Stomach smooth muscle (tissue), 2 donors: ENCODE measurements around the gene ARL4A.
"Not testable (repeated sequence)": the region's sequence is repeated elsewhere in the genome, so short reads cannot be mapped to it uniquely, and the experiment has no call there.

Source experiments
- H3K27ac ChIP-seq: one replicate; pipeline ENCODE4 v1.7.0; 2013; ENCODE audit warnings: mild to moderate bottlenecking, low read length, inconsistent platforms
- H3K27me3 ChIP-seq, 2 donors: one replicate each; pipeline ENCODE4 v1.7.0; 2013; ENCODE audit warnings: low read length in 2 of 2; ENCODE audit not compliant: insufficient read depth in 2 of 2, control insufficient read depth in 1 of 2
- H3K36me3 ChIP-seq, 2 donors: one replicate each; pipeline ENCODE4 v1.7.0; 2013; ENCODE audit warnings: low read length in 2 of 2; ENCODE audit not compliant: control insufficient read depth in 2 of 2, insufficient read depth in 2 of 2
- H3K4me1 ChIP-seq: one replicate; pipeline ENCODE4 v1.7.0; 2013; ENCODE audit warnings: low read length; ENCODE audit not compliant: control insufficient read depth, insufficient read depth
- H3K4me3 ChIP-seq, 2 donors: one replicate each; pipeline ENCODE4 v1.7.0; 2013; ENCODE audit warnings: low read length in 2 of 2
- H3K9ac ChIP-seq, 2 donors: one replicate each; pipeline ENCODE4 v1.7.0; 2013; ENCODE audit warnings: low read length in 2 of 2, mild to moderate bottlenecking in 1 of 2
- H3K9me3 ChIP-seq, 2 donors: one replicate each; pipeline ENCODE4 v1.7.0; 2013; ENCODE audit warnings: low read length in 2 of 2; ENCODE audit not compliant: control insufficient read depth in 2 of 2
- donor health status: healthy.
- donor health status: Pancreatic carcinoma.

Gene ARL4A

DNA sequence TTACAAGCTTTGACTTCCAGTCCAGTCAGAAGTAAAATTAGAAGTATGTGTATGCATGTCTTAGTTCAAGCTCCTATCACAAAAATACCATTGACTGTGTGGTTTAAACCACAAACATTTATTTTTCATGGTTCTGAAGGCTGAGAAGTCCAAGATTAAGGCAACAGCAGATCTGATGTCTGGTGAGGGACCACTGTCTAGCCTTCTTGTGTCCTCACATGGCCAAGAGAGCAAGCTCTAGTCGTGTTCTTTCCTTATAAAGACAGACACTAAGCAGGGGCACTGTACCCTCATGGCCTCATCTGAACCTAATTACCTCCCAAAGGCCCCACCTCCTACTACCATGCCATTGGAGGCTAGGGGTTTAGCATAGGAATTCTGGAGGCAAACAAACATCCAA is 41.3 kb upstream of the ARL4A start:
- H3K4me3 ChIP-seq = no peak overlapping the region

DNA sequence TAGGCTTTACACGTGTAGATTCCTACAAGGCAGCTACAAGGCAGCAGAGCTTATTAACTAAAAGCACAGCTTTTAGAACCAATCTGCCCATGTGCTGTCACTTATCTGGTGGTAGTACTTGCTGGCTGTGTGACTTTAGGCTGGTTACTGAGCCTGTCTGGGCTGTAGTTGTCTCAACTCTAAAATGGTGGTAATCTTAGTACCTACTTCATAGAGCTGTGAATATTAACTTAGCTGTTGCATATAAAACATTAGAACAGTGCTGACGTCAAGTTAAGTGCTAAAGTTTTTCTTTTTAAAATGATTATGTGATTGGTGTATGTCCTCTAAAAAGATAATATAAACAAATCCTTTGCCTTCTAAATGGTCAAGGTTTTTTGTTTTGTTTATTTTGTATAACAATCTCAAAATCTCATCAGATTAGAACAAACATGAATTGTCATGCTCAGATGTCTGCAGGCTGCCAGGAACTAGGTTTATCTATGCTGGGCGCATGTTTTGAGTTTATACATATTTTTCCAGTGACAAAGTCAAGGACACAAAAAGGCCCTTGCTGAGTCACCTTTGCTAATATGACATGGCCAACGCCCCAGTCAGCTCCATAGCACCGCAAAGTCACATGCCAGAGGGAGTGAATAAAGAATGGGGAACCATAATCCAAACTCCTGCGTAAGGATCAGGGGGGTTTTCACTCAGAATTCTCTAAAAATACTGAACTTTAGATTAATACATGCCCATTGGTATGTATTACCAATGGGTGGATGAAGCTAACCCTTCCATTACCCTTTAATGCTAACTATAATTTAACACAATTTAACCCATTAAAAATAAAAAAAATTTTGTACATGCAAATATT is 39.8 kb upstream of the ARL4A start:
- no peaks in the 10 kb centered on the region for H3K36me3 ChIP-seq
- no peak overlapping the region for H3K9ac ChIP-seq
- no peak overlapping the region for H3K27ac ChIP-seq
- no peak overlapping the region for H3K4me3 ChIP-seq
- H3K9me3 ChIP-seq = no peaks in the 10 kb centered on the region
- H3K4me1 ChIP-seq = no peaks in the 10 kb centered on the region
- no peaks in the 10 kb centered on the region for H3K27me3 ChIP-seq

More for the DNA sequence above, 41.3 kb upstream of the ARL4A start:
- no peaks in the 10 kb centered on the region for H3K27me3 ChIP-seq
- H3K9me3 ChIP-seq = no peaks in the 10 kb centered on the region
- no peaks in the 10 kb centered on the region for H3K36me3 ChIP-seq
- no peak overlapping the region for H3K9ac ChIP-seq
- no peak overlapping the region for H3K27ac ChIP-seq
- H3K4me1 ChIP-seq = no peaks in the 10 kb centered on the region

DNA sequence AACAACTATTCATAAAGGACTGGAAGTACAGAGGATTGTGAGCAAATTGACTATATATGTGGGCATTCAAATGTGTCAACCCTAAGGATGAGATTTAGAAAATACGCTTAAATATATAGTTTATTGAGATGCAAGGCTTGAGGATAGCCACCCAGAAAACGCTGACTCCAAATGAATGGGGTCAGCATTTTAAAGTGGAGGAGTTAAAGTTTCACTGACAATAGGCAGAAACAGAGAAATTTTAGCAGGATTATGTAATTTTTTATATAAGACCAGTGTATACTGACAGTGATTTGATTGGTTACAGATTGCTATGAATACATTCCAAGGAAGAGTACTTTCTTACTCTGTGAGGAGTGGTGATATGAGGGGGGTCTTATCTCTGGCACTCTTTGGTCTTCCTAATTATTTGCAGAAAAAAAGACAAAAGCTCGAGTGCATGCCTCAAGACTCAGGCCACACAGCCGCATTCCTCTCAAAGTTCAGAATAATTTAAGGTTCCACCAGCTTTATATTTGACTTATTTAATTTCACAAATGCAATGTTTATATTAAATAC is 38.6 kb upstream of the ARL4A start:
- Histone ChIP-seq H3K27me3 (no peaks in the 10 kb centered on the region), H3K9me3 (no peaks in the 10 kb centered on the region), H3K9ac (no peak overlapping the region), H3K36me3 (no peaks in the 10 kb centered on the region), H3K4me3 (no peak overlapping the region), H3K27ac (no peak overlapping the region), H3K4me1 (no peaks in the 10 kb centered on the region)

DNA sequence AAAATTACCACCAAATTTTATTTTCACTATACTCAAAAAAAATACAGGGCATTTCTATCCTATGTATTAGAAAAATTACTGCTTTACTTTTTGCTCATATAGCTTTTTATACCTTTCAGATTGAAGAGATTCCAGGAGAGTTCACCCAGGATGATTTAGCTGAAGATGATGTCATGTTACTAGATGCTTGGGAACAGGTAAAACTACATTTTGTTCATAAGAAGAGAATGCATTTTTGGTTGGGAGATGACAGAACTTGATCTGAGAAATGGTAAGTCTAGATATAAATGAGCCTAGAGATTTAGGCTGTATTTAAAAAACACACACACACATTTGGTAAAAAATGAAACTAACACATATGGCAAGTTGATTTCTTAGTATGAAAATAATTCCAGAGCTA is 38.1 kb upstream of the ARL4A start:
- no peaks in the 10 kb centered on the region for H3K27me3 ChIP-seq
- H3K4me3 ChIP-seq = no peak overlapping the region
- no peaks in the 10 kb centered on the region for H3K9me3 ChIP-seq
- H3K27ac ChIP-seq = no peak overlapping the region
- no peaks in the 10 kb centered on the region for H3K4me1 ChIP-seq
- no peaks in the 10 kb centered on the region for H3K36me3 ChIP-seq
- H3K9ac ChIP-seq = no peak overlapping the region

DNA sequence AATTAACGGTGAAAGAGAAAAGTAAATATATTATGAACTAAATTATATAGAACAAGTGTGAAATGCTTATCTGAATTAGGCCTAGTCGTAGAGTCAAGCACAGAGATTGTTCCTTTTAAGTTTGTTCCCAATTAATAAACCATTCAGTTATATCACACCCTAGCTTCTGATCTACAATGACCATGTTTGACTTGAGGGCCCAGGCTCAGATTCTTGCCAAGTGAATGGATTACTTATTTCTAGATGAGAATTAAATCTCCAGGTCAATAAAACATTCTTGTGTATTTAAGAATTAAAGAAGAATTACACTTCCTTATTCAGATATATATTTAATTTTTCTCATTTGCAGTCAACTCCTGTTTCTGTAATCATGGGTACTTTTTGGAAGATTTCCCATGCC is 37.4 kb upstream of the ARL4A start:
- H3K4me1 ChIP-seq = no peaks in the 10 kb centered on the region
- no peaks in the 10 kb centered on the region for H3K9me3 ChIP-seq
- H3K9ac ChIP-seq = no peak overlapping the region
- H3K27ac ChIP-seq = no peak overlapping the region
- H3K36me3 ChIP-seq = no peaks in the 10 kb centered on the region
- H3K27me3 ChIP-seq = no peaks in the 10 kb centered on the region
- no peak overlapping the region for H3K4me3 ChIP-seq

DNA sequence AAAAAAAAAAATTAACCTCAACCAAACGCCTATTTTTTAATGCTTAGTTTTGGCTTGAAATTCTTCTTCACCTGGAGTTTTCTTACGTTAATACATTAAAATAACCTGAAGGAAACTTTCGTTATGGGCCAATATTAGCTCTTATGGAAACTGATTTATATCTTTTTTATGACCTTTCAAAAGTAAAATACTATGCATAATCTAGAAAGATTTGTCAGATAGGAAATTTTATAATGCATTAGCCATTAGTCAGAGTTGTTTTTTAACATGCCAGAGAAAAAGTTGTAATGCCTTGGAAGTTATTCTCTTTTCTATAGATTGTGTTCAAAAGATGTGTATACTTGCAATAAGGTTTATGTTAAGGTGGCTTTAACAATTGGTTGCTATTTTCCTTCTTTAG is 34.3 kb upstream of the ARL4A start:
- Histone ChIP-seq H3K9ac (no peak overlapping the region), H3K36me3 (no peaks in the 10 kb centered on the region), H3K27me3 (no peaks in the 10 kb centered on the region), H3K27ac (no peak overlapping the region), H3K4me3 (no peak overlapping the region), H3K9me3 (no peaks in the 10 kb centered on the region), H3K4me1 (no peaks in the 10 kb centered on the region)

DNA sequence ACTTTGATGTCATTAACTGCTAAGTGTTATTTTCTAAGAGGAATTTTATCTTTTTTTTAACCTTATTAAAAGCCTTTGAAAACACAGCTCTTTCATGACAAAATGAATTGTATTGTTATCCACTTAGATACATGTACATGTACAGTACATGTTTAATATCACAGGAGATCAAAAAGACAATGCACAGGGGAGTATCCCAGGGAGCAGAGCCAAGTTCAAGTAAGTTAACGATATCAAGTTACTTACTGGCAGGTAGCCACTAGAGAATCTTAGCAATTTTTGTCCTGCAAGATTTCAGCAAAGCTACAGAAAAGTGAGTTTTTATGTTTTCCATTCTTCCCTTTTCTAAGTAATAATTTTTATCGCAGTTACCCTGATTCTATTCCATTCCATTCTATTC is 33.9 kb upstream of the ARL4A start:
- Histone ChIP-seq H3K9me3 (no peaks in the 10 kb centered on the region), H3K4me1 (no peaks in the 10 kb centered on the region), H3K27me3 (no peaks in the 10 kb centered on the region), H3K9ac (no peak overlapping the region), H3K36me3 (no peaks in the 10 kb centered on the region), H3K4me3 (no peak overlapping the region), H3K27ac (no peak overlapping the region)

DNA sequence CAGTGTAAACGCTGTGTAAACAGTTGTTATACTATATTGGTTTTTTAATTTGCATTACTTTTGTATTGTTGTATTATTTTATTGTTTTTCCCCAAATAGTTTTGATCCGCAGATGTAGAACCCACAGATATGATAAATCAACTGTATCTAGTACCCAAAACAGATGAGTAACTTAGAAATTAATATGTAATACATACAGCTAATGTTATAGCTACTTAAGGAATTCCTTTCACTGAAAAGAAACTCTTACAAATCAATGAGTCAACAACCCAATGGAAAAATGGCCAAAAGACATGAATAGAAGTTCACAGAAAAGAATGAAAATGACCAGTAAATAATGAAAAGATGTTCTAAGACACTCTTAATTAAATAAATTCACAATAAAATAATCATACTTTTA is 32.3 kb upstream of the ARL4A start:
- H3K9ac ChIP-seq = no peak overlapping the region
- no peaks in the 10 kb centered on the region for H3K36me3 ChIP-seq
- no peaks in the 10 kb centered on the region for H3K9me3 ChIP-seq
- no peaks in the 10 kb centered on the region for H3K4me1 ChIP-seq
- no peak overlapping the region for H3K4me3 ChIP-seq
- H3K27me3 ChIP-seq = no peaks in the 10 kb centered on the region
- H3K27ac ChIP-seq = no peak overlapping the region

DNA sequence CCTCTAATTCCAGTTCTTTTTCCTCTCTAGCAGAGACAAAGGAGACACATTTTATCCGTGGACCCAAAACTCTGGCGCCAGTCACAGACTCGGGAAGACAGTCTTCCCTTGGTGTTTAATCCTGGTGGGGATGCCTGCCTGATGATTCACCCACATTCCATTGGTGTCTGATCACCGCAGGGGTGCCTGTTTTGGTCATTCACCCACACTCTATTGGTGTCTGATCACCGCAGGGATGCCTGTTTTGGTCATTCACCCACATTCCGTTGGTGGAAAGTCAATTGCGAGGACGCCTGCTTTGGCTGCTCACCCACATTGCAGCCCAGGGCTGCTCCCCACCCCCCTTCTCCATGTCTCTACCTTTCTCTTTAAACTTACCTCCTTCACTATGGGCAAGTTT is 27.0 kb upstream of the ARL4A start:
- not testable (repeated sequence) for H3K4me3 ChIP-seq, H3K27me3 ChIP-seq, H3K9me3 ChIP-seq, H3K4me1 ChIP-seq, H3K9ac ChIP-seq, H3K36me3 ChIP-seq, H3K27ac ChIP-seq

DNA sequence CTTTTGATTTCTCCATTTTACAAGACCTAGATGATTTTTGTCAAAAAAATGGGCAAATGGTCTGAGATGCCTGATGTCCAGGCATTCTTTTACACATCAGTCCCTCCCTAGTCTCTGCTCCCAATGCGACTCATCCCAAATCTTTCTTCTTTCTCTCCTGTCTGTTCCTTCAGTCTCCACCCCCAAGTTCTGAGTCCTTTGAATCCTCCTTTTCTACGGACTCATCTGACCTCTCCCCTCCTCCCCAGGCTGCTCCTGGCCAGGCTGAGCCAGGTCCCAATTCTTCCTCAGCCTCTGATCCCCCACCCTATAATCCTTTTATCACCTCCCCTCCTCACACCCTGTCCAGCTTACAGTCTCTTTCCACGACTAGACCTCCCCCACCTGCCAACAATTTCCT is 26.4 kb upstream of the ARL4A start:
- not testable (repeated sequence) for H3K27ac ChIP-seq, H3K36me3 ChIP-seq, H3K4me1 ChIP-seq, H3K9ac ChIP-seq, H3K4me3 ChIP-seq, H3K9me3 ChIP-seq, H3K27me3 ChIP-seq

DNA sequence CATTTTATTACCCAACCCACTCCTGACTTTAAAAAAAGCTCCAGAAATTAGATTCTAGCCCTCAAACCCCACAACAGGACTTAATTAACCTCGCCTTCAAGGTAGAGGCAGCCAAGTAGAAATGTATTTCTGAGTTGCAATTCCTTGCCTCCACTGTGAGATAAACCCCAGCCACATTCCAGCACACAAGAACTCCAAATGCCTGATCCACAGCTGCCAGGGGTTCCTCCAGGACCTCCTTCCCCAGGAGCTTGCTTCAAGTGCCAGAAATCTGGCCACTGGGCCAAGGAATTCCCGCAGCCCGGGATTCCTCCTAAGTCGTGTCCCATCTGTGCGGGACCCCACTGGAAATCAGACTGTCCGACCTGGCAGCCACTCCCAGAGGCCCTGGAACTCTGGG is 25.9 kb upstream of the ARL4A start:
- Histone ChIP-seq H3K27me3 (no peaks in the 10 kb centered on the region), H3K9me3 (no peaks in the 10 kb centered on the region), H3K4me3 (no peak overlapping the region), H3K9ac (no peak overlapping the region), H3K36me3 (no peaks in the 10 kb centered on the region), H3K4me1 (no peaks in the 10 kb centered on the region), H3K27ac (no peak overlapping the region)
